Stomach (tissue), 9 donors: Measurements from ENCODE around the gene LRRC8A. TPM values are rescaled to one million over a fixed set of nuclear protein-coding genes. Genes with fewer than 3 reads are reported as not detected.
"Not testable (repeated sequence)": the region's sequence is repeated elsewhere in the genome, so short reads cannot be mapped to it uniquely, and the experiment has no call there.

Experiments used
- DNase-seq, 2 donors: peaks; one replicate each; pipeline versions ENCODE4 v3.0.0 to v3.0.0-alpha.2; 2013 to 2019
- H3K27ac ChIP-seq, 5 donors: fragments of 200-600 bp in 4 of 5; sonication (generic) in 4 of 5; one replicate each; pipeline ENCODE4 v1.5.1; 2013 to 2019; ENCODE audit warnings: mild to moderate bottlenecking in 1 of 5, moderate library complexity in 1 of 5
- H3K27me3 ChIP-seq, 3 donors: fragments of 200-600 bp; sonication (generic); one replicate each; pipeline ENCODE4 v1.5.1; 2017 to 2019; ENCODE audit warnings: mixed run types in 1 of 3
- H3K36me3 ChIP-seq, 4 donors: fragments of 200-600 bp; sonication (generic); 1 replicate in 3 of 4; 2 replicates in 1 of 4; pipeline ENCODE4 v1.5.1; 2016 to 2019
- H3K4me1 ChIP-seq, 4 donors: fragments of 200-600 bp; sonication (generic); one replicate each; pipeline ENCODE4 v1.5.1; 2016 to 2019
- H3K4me3 ChIP-seq, 4 donors: fragments of 200-600 bp; sonication (generic) in 3 of 4; one replicate each; pipeline ENCODE4 v1.5.1; 2016 to 2019; ENCODE audit warnings: mild to moderate bottlenecking in 1 of 4
- H3K9me3 ChIP-seq, 4 donors: fragments of 200-600 bp; sonication (generic); one replicate each; pipeline ENCODE4 v1.5.1; 2016 to 2019
- CTCF ChIP-seq, 7 experiments: fragments of 450-650 bp in 4 of 7; fragments of 200-600 bp in 3 of 7; sonication (generic) in 3 of 7; IDR thresholded peaks; one replicate each; pipeline ENCODE4 v1.5.1; 2016 to 2019; ENCODE audit warnings: antibody characterized with exemption in 7 of 7, control low read depth in 2 of 7, mild to moderate bottlenecking in 1 of 7
- EP300 ChIP-seq: sonication (generic); formaldehyde crosslinking; IDR thresholded peaks from one replicate; pipeline ENCODE4 v1.6.1; 2017; ENCODE audit warnings: antibody characterized with exemption
- POLR2A ChIP-seq, 4 donors: fragments of 450-650 bp; IDR thresholded peaks; one replicate each; pipeline ENCODE4 v1.6.1; 2016; ENCODE audit warnings: antibody characterized with exemption in 4 of 4, control low read depth in 2 of 4, mild to moderate bottlenecking in 1 of 4, moderate library complexity in 1 of 4
- POLR2AphosphoS5 ChIP-seq, 3 donors: sonication (generic); formaldehyde crosslinking; IDR thresholded peaks; one replicate each; pipeline ENCODE4 v1.6.1; 2016; ENCODE audit warnings: antibody characterized with exemption in 3 of 3
- WGBS, 5 donors: extraction: QIAGEN DNeasy Blood & Tissue Kit in 3 of 5; methylation state at CpG; one replicate each; pipeline versions ENCODE4 v1.1.5 to v1.1.7; 2013 to 2018; 5-methylcytosine and 5-hydroxymethylcytosine counted together
- intact Hi-C: fragments of 100-400 bp; cut with DNase I; formaldehyde crosslinking; loops from one replicate; pipeline ENCODE4 v1.15.1; 2023; ENCODE audit warnings: low total_unique reads
- polyA plus RNA-seq, 3 donors: library from polyadenylated mRNA; stranded (reverse); fragments of 200-250 nt; gene quantifications; one replicate each; pipeline ENCODE4 v1.2.3, GENCODE V29; 2013
- total RNA-seq, 5 donors: library from RNA; depleted of rRNA; stranded (reverse); fragments of >200 nt; gene quantifications; one replicate each; pipeline versions ENCODE4 v1.1.0 to v1.2.3, GENCODE V29; 2014 to 2016
- donor health status: healthy with polysubstance abuse.
- donor health status: Bipolar disorder and iron deficiency.
- donor health status: healthy.

LRRC8A gene
- total and polyA plus RNA-seq, 8 donors: 11.2 to 63.7 (median 21.2) TPM

- Histone ChIP-seq H3K36me3 (peaks cover 0 to 78% (median 37%) of the 10 kb centered on the region in 4 donors), H3K27me3 (no peaks in the 10 kb centered on the region), H3K27ac (peak overlapping the region in 4 of 5 donors; percentile 2 to 38 (median 13)), H3K4me1 (peaks cover under 1 to 36% (median 19%) of the 10 kb centered on the region in 4 donors), H3K4me3 (no peak overlapping the region), H3K9me3 (no peaks in the 10 kb centered on the region)
- DNase-seq: no peak
- 83 to 92% (median 88%) methylated on average over 12 of the region's 12 CpGs for WGBS, 5 donors
- intact Hi-C loops: no loop called here
- TF ChIP-seq CTCF (IDR thresholded peaks at IDR 0.05) (no peak), POLR2AphosphoS5 (IDR thresholded peaks at IDR 0.05) (no peak), EP300 (no peak), POLR2A (IDR thresholded peaks at IDR 0.05) (no peak)
Measured at GRCh38 chr9:128940946-128941755, 59.2 kb downstream of the LRRC8A start.

GRCh38 chr9:128943832-128944620, 62.1 kb downstream of the LRRC8A start:
- Histone ChIP-seq H3K9me3 (no peaks in the 10 kb centered on the region), H3K4me1 (peaks cover 9 to 54% (median 37%) of the 10 kb centered on the region in 4 donors), H3K27ac (peak overlapping the region in 2 of 5 donors; percentile 17 to 27), H3K4me3 (no peak overlapping the region), H3K36me3 (peaks cover 0 to 61% (median 31%) of the 10 kb centered on the region in 4 donors), H3K27me3 (no peaks in the 10 kb centered on the region)
- intact Hi-C loops: no loop called here
- no peak for DNase-seq
- WGBS, 5 donors: 78 to 86% (median 82%) methylated on average over 7 of the region's 7 CpGs
- TF ChIP-seq POLR2A (IDR thresholded peaks at IDR 0.05): no peak
- TF ChIP-seq POLR2AphosphoS5 (IDR thresholded peaks at IDR 0.05): no peak

- intact Hi-C loops, DNase-seq, H3K9me3 ChIP-seq, H3K27ac ChIP-seq, H3K4me3 ChIP-seq, H3K27me3 ChIP-seq: not testable (repeated sequence)
- Histone ChIP-seq H3K36me3 (peaks cover 0 to 61% (median 34%) of the 10 kb centered on the region in 4 donors), H3K4me1 (peaks cover 9 to 58% (median 38%) of the 10 kb centered on the region in 4 donors)
- WGBS, 5 donors: 89 to 94% (median 91%) methylated on average over 7 of the region's 7 CpGs
Measured at GRCh38 chr9:128944966-128945365, 63.0 kb downstream of the LRRC8A start.

GRCh38 chr9:128945798-128946501, 64.0 kb downstream of the LRRC8A start:
- Histone ChIP-seq H3K27ac (peak overlapping the region in 1 of 5 donors; percentile 93), H3K36me3 (peaks cover 3 to 61% (median 41%) of the 10 kb centered on the region in 4 donors), H3K27me3 (no peaks in the 10 kb centered on the region), H3K4me3 (peak overlapping the region in 2 of 4 donors; percentile 90 to 97), H3K9me3 (no peaks in the 10 kb centered on the region), H3K4me1 (peaks cover 9 to 51% (median 35%) of the 10 kb centered on the region in 4 donors)
- WGBS, 5 donors: 94 to 99% (median 96%) methylated on average over 19 of the region's 19 CpGs
- no peak for TF ChIP-seq CTCF (IDR thresholded peaks at IDR 0.05)
- TF ChIP-seq EP300: no peak
- no peak for TF ChIP-seq POLR2A (IDR thresholded peaks at IDR 0.05)
- TF ChIP-seq POLR2AphosphoS5 (IDR thresholded peaks at IDR 0.05): no peak
- DNase-seq: no peak
- intact Hi-C loops: no loop called here
